HG03442 (cell line): Measurements from ENCODE around the gene KLF1.
"Not testable (repeated sequence)": the region's sequence is repeated elsewhere in the genome, so short reads cannot be mapped to it uniquely, and the experiment has no call there.

ENCODE experiments used
- ATAC-seq: cut with Tn5 transposase; IDR thresholded peaks from one replicate; pipeline ENCODE4 v1.9.1; 2021; ENCODE audit warnings: mild to moderate bottlenecking, moderate library complexity; ENCODE audit not compliant: unreplicated experiment

KLF1 gene

DNA sequence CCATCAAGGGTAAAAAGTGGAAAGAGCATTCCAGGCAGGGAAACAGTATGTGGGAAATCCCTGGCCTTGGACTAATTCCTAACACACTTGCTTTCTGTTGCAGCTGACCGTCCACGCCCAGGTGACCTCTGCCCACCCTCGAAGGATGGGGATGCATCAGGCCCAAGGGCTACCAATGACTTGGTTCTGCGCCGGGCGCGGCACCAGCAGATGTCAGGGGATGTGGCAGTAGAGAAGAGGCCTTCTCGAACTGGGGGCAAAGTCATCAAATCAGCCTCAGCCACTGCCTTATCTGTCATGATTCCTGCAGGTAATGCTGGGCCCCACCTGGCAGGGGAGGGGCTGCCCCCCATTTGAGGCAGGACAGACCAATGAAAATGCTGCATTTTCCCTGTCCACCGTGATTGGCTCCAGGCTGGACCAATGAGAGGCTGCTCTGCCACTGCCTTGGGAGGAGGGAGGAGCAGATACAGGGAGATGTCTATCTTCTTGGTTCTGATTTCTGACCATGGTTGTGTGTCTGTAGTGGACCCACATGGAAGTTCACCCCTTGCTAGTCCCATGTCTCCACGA is 18.4 kb downstream of the KLF1 start:
- no peak for ATAC-seq

DNA sequence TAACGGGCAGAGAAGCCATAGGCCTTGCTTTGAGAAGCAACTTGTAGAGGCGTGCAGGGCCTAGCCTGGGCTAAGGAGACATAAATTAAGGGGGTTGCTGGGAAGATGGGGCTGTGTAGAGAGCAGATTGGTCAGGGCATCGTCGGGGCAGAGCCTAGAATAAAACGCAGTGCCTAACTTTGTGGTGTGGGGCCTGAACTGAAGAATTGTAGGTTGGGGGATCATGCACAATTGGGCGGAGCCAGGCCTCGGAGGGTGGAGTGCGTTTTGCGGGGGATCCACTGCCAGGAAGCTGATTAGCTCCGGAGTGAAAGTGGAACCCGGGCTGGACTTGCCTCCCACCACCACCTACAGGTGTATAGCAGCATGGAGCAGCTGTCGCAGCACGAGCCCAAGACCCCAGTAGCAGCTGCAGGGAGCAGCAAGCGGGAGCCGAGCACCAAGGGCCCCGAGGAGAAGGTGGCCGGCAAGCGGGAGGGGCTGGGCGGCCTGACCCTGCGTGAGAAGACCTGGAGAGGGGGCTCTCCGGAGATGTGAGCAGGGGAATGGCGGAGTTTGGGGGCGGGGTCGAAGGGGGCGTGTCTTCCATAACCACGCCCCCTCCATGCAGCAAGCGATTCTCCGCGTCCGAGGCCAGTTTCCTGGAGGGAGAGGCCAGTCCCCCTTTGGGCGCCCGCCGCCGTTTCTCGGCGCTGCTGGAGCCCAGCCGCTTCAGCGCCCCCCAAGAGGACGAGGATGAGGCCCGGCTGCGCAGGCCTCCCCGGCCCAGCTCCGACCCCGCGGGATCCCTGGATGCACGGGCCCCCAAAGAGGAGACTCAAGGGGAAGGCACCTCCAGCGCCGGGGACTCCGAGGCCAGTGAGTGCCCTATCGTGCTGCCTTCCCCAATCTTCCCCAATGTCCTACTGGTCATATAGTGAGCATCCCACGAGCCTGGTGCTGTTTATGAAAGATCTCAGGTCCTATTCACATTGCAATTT is 19.6 kb downstream of the KLF1 start:
- peak; percentile 72 for ATAC-seq

GRCh38 chr19:12866416-12867119 is 20.4 kb downstream of the KLF1 start:
- ATAC-seq: no peak

DNA sequence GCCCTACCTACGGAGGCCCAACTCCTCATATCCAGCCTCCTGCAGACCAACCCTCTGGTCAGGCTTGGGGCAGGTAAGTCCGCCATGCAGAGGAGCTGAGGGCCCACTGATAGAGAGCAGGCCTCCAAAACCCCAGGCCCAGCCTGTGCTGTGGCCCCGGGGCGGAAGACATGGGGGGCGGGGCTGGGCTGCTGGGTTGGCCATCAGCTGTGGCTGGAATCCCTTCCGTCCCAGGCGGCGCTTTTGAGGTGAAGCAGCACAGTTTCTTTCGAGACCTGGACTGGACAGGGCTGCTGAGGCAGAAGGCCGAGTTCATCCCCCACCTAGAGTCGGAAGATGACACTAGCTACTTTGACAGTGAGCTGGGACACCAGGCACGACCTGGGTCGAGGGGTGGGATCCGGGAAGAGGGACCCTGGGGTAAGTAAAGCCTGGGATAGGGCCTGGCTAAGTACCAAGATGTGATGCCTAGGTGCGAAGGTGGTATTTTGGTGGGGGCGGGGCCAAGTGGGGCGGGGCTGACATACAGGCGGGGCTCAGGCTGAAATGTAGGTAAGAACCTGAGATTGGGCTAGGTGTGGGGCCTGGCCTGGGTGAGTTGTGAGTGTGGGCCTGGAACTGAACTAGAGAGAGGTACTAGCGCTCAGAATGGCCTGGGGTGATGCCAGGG is 21.1 kb downstream of the KLF1 start:
- ATAC-seq: no peak

DNA sequence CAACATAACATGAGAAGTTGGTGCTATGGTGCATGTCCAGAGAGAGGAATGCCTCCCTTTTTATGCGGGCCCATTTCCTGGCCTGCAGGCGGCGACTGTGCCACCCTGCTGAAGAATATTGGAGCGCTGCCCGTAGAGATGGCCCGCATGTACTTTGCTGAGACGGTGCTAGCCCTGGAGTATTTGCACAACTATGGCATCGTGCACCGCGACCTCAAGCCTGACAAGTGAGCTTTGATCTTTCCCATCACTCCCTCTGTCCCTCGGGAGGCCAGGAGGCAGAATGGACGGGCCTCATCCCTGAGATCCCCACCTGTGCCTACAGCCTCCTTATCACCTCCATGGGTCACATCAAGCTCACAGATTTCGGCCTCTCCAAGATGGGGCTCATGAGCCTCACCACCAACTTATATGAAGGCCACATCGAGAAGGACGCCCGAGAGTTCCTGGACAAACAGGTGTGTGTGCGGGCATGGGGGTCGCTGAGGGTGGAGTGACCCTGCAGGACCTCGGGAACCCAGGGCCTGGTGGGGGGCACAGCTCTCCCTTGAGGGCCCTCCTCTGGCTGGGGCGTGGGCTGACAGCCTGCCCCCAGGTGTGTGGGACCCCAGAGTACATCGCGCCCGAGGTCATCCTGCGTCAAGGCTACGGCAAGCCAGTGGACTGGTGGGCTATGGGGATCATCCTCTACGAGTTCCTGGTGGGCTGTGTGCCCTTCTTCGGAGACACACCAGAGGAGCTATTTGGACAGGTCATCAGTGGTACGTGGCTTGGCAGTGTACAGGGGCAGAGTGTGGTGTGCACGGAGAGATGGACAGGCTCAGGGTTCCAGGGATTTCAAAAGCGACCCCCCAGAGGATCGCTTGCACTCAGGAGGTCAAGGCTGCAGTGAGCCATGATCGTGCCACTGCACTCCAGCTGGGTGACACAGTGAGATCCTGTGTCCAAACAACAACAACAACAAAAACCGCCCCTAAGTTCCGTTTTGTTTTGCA is 22.0 kb downstream of the KLF1 start:
- ATAC-seq: no peak

GRCh38 chr19:12864143-12864542 is 22.9 kb downstream of the KLF1 start:
- no peak for ATAC-seq

GRCh38 chr19:12859546-12859945 is 27.5 kb downstream of the KLF1 start:
- ATAC-seq: no peak

GRCh38 chr19:12858041-12858928 is 28.7 kb downstream of the KLF1 start:
- no peak for ATAC-seq

GRCh38 chr19:12856653-12857052 is 30.3 kb downstream of the KLF1 start:
- no peak for ATAC-seq

DNA sequence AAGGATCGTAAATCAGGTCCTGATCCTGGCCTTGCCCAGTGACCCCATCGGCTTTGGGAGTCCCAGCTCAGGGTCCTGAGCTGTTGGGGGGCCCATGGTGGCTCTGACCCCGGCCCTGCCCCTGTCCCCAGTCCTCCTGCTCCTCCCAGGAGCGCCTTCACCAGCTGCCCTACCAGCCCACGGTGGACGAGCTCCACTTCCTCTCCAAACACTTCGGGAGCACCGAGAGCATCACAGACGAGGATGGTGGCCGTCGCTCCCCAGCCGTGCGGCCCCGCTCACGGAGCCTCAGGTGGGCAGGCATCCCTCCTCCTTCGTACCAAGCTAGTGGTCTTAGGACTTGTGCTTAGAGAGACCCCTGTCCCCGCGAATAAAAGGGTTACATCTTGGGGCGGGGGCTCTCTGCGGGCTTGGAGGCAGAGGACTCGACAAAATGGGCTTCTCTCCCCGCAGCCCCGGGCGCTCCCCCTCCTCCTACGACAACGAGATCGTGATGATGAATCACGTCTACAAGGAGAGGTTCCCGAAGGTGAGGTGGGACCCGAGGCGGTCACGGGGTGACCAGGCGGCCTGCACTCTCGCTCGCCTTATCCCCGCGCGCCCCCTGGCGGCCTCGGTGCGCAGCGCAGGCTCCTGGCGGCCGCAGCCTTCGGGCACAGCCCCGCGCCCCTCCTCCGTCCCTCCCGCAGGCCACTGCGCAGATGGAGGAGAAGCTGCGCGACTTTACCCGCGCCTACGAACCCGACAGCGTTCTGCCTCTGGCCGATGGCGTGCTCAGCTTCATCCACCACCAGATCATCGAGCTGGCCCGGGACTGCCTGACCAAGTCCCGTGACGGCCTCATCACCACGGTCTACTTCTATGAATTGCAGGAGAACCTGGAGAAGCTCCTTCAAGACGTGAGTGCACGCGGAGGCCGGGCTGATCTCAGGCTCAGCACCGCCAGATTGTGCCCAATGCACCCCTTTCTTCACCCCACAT is 39.6 kb downstream of the KLF1 start:
- no peak for ATAC-seq

DNA sequence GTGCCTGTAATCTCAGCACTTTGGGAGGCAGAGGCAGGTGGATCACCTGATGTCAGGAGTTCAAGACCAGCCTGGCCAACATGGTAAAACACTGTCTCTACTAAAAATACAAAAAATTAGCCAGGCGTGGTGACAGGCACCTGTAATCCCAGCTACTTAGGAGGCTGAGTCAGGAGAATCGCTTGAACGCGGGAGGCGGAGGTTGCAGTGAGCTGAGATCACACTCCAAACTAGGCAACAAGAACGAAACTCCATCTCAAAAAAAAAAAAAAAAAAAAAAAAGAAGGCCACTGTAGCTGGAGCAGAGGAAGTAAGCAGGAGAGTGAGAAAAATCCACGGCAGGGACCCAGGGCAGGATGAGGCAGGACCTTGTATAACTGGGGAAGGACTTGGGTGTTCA is 40.4 kb downstream of the KLF1 start:
- ATAC-seq: not testable (repeated sequence)

GRCh38 chr19:12843999-12844732 is 42.8 kb downstream of the KLF1 start:
- ATAC-seq: no peak

- no peak for ATAC-seq
These were observed 43.7 kb downstream of the KLF1 start for GRCh38 chr19:12843328-12843727.

- no peak for ATAC-seq
These were observed 44.5 kb downstream of the KLF1 start for GRCh38 chr19:12842511-12842910.

DNA sequence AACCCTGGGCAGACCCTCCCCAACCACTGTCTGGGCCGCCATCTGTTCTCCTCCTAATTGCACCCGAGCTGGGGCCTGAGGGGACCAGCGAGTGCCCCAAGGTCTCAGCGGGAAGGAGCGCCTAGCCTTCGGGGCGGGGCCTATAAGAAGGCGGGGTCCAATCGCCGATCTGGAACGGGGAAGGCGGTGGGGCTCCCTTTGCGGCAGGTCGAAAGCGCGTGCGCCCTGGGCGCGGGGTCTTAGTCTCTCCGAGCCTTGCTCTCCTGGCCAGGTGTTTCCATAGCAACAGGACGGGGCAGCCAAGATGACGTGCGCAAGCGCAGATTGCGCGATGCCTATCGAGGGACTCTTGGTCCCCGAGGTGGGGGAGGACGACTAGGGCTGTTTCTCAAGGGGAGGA is 45.9 kb downstream of the KLF1 start:
- no peak for ATAC-seq

- ATAC-seq: no peak
These were observed 46.6 kb downstream of the KLF1 start for GRCh38 chr19:12840091-12841079.
